Activated T-helper 1 cell treated with Interleukin-2 at 50 U/mL for 16 hours (primary cell): ENCODE data around the gene CACNA1B.

Source experiments
- DNase-seq: peaks from one replicate; pipeline ENCODE4 v3.0.0-alpha.2; 2020; ENCODE audit warnings: low read depth

The CACNA1B gene

GRCh38 chr9:137920753-137921152 is 43.2 kb downstream of the CACNA1B start:
- DNase-seq = no peak

GRCh38 chr9:137924169-137924568 is 46.6 kb downstream of the CACNA1B start:
- DNase-seq = no peak

GRCh38 chr9:137924761-137925369 is 47.3 kb downstream of the CACNA1B start:
- DNase-seq = no peak

GRCh38 chr9:137943655-137944054 is 66.1 kb downstream of the CACNA1B start:
- no peak for DNase-seq

- no peak for DNase-seq
Observed at GRCh38 chr9:137945581-137945980, 68.0 kb downstream of the CACNA1B start.

GRCh38 chr9:137946993-137947392 is 69.4 kb downstream of the CACNA1B start:
- DNase-seq = no peak

- no peak for DNase-seq
Observed at GRCh38 chr9:137948642-137949041, 71.1 kb downstream of the CACNA1B start.

- no peak for DNase-seq
Observed at GRCh38 chr9:137949260-137949659, 71.7 kb downstream of the CACNA1B start.

- no peak for DNase-seq
Observed at GRCh38 chr9:137951107-137951506, 73.5 kb downstream of the CACNA1B start.

GRCh38 chr9:137951597-137952490 is 74.3 kb downstream of the CACNA1B start:
- no peak for DNase-seq

- no peak for DNase-seq
Observed at GRCh38 chr9:137952976-137953666, 75.5 kb downstream of the CACNA1B start.

- no peak for DNase-seq
Observed at GRCh38 chr9:137953683-137954438, 76.3 kb downstream of the CACNA1B start.

- no peak for DNase-seq
Observed at GRCh38 chr9:137955224-137955570, 77.6 kb downstream of the CACNA1B start.

GRCh38 chr9:137955586-137955985 is 78.0 kb downstream of the CACNA1B start:
- DNase-seq = no peak

GRCh38 chr9:137956039-137956438 is 78.5 kb downstream of the CACNA1B start:
- DNase-seq = no peak

GRCh38 chr9:137956688-137957385 is 79.3 kb downstream of the CACNA1B start:
- no peak for DNase-seq

GRCh38 chr9:137959641-137960411 is 82.2 kb downstream of the CACNA1B start:
- no peak for DNase-seq

- no peak for DNase-seq
Observed at GRCh38 chr9:137960496-137960895, 82.9 kb downstream of the CACNA1B start.

- no peak for DNase-seq
Observed at GRCh38 chr9:137963525-137963924, 85.9 kb downstream of the CACNA1B start.

GRCh38 chr9:137965177-137965795 is 87.7 kb downstream of the CACNA1B start:
- no peak for DNase-seq
